ENCODE results near the gene PLPP4.

The PLPP4 gene

GRCh38 chr10:120480848-120481247, 23.8 kb downstream of the PLPP4 start:
- H3K79me2 ChIP-seq (ENCODE audit: low read length): no peaks in the 10 kb centered on the region
- no peaks in the 10 kb centered on the region for H3K4me1 ChIP-seq (ENCODE audit: low read length)
- H3K36me3 ChIP-seq (replicated peaks; ENCODE audit: insufficient read depth, low read length): no peaks in the 10 kb centered on the region
- H3K27me3 ChIP-seq (replicated peaks; ENCODE audit: insufficient read depth, low read length): no peaks in the 10 kb centered on the region
- H3K9ac ChIP-seq (ENCODE audit: low read length): no peak overlapping the region
- no peaks in the 10 kb centered on the region for H4K20me1 ChIP-seq (ENCODE audit: insufficient read depth, low read length)
- H3K27ac ChIP-seq (ENCODE audit: low read length): no peak overlapping the region
- H3K4me2 ChIP-seq (ENCODE audit: low read depth, low read length): no peak overlapping the region
- H3K9me2 ChIP-seq (replicated peaks; ENCODE audit: insufficient read depth, low read length): no peaks in the 10 kb centered on the region
- H3F3A ChIP-seq (ENCODE audit: insufficient read depth, low read length): no peaks in the 10 kb centered on the region
- TF ChIP-seq CTCF (IDR thresholded peaks at IDR 0.05; ENCODE audit: low read length) (no peak), EZH2 (optimal IDR thresholded peaks at IDR 0.05; ENCODE audit: low read depth, low read length) (no peak), EZH2phosphoT487 (IDR thresholded peaks at IDR 0.05; ENCODE audit: low read length) (no peak)
- no peak overlapping the region for H2AFZ ChIP-seq (ENCODE audit: low read length)
- H3K4me3 ChIP-seq (ENCODE audit: low read length): no peak overlapping the region
- H3K9me3 ChIP-seq (replicated peaks; ENCODE audit: insufficient read depth, low read length): no peaks in the 10 kb centered on the region
- no peak for DNase-seq

DNA sequence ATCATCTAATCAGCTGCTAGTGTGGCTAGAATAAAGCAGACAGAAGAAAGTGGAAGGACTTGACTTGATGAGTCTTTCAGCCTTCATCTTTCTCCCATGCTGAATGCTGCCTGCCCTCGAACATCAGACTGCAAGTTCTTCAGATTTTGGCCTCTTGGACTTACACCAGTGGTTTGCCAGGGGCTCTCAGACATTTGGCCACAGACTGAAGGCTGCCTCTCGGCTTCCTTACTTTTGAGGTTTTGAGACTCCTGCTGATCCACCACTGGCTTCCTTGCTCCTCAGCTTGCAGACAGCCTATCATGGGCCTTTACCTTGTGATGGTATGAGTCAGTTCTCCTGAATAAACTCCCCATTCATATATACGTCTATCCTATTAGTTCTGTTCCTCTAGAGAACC, 26.0 kb downstream of the PLPP4 start:
- no peaks in the 10 kb centered on the region for H3K9me2 ChIP-seq (replicated peaks; ENCODE audit: insufficient read depth, low read length)
- no peaks in the 10 kb centered on the region for H4K20me1 ChIP-seq (ENCODE audit: insufficient read depth, low read length)
- H3K79me2 ChIP-seq (ENCODE audit: low read length): no peaks in the 10 kb centered on the region
- no peaks in the 10 kb centered on the region for H3K9me3 ChIP-seq (replicated peaks; ENCODE audit: insufficient read depth, low read length)
- H3K27me3 ChIP-seq (replicated peaks; ENCODE audit: insufficient read depth, low read length): no peaks in the 10 kb centered on the region
- no peak overlapping the region for H2AFZ ChIP-seq (ENCODE audit: low read length)
- H3K9ac ChIP-seq (ENCODE audit: low read length): no peak overlapping the region
- H3K4me2 ChIP-seq (ENCODE audit: low read depth, low read length): no peak overlapping the region
- no peak overlapping the region for H3K4me3 ChIP-seq (ENCODE audit: low read length)
- no peaks in the 10 kb centered on the region for H3K36me3 ChIP-seq (replicated peaks; ENCODE audit: insufficient read depth, low read length)
- H3K4me1 ChIP-seq (ENCODE audit: low read length): no peaks in the 10 kb centered on the region
- TF ChIP-seq CTCF (IDR thresholded peaks at IDR 0.05; ENCODE audit: low read length) (no peak), EZH2phosphoT487 (IDR thresholded peaks at IDR 0.05; ENCODE audit: low read length) (no peak), EZH2 (optimal IDR thresholded peaks at IDR 0.05; ENCODE audit: low read depth, low read length) (no peak)
- no peaks in the 10 kb centered on the region for H3F3A ChIP-seq (ENCODE audit: insufficient read depth, low read length)
- no peak overlapping the region for H3K27ac ChIP-seq (ENCODE audit: low read length)
- no peak for DNase-seq

DNA sequence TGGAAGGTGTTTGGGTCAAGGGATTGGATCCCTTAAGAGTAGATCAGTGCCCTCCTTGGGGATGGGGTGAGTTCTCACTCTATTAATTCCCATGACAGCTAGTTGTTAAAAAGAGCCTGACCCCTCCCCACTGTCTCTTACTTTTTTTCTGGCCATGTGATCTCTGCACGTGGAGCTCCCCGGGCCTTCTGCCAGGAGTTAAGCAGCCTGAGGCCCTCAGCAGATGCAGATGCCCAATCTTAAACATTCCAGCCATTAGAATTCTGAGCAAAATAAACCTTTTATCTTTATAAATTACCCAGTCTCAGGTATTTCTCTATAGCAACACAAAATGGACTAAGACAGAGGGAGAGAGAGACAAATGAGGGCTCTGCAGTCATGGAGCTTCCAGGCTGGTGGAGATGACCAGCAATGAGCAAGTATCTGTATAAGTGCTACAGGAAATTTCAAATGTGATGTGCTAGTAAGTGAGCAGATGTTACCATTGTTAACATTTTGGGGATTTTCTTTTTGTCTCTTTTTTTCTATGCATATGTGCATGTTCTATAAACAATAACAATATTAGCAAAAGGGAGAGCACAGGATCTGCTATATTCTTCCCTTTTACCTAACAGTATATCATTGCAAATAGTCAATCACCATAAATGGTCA, 26.7 kb downstream of the PLPP4 start:
- Histone ChIP-seq H3K27ac (ENCODE audit: low read length) (no peak overlapping the region), H2AFZ (ENCODE audit: low read length) (no peak overlapping the region), H3K4me2 (ENCODE audit: low read depth, low read length) (no peak overlapping the region), H3K9ac (ENCODE audit: low read length) (no peak overlapping the region), H3K4me3 (ENCODE audit: low read length) (no peak overlapping the region), H3F3A (ENCODE audit: insufficient read depth, low read length) (no peaks in the 10 kb centered on the region), H3K79me2 (ENCODE audit: low read length) (no peaks in the 10 kb centered on the region), H3K9me3 (replicated peaks; ENCODE audit: insufficient read depth, low read length) (no peaks in the 10 kb centered on the region), H3K4me1 (ENCODE audit: low read length) (no peaks in the 10 kb centered on the region), H3K36me3 (replicated peaks; ENCODE audit: insufficient read depth, low read length) (no peaks in the 10 kb centered on the region), H4K20me1 (ENCODE audit: insufficient read depth, low read length) (no peaks in the 10 kb centered on the region), H3K9me2 (replicated peaks; ENCODE audit: insufficient read depth, low read length) (no peaks in the 10 kb centered on the region), H3K27me3 (replicated peaks; ENCODE audit: insufficient read depth, low read length) (no peaks in the 10 kb centered on the region)
- TF ChIP-seq EZH2 (optimal IDR thresholded peaks at IDR 0.05; ENCODE audit: low read depth, low read length): no peak
- TF ChIP-seq EZH2phosphoT487 (IDR thresholded peaks at IDR 0.05; ENCODE audit: low read length): no peak
- no peak for TF ChIP-seq CTCF (IDR thresholded peaks at IDR 0.05; ENCODE audit: low read length)
- no peak for DNase-seq

Data from MM.1S (cell line).